Liver (tissue), 9 donors: Measurements from ENCODE around the gene CACNA1H. TPM values are rescaled to one million over a fixed set of nuclear protein-coding genes. Genes with fewer than 3 reads are reported as not detected.

Experiments used
- DNase-seq: peaks from one replicate; pipeline ENCODE4 v3.0.0-alpha.2; 2017; ENCODE audit warnings: low spot score
- H3K27ac ChIP-seq, 2 donors: one replicate each; pipeline ENCODE4 v1.7.0; 2013; ENCODE audit warnings: inconsistent platforms in 2 of 2, low read length in 2 of 2, control low read depth in 1 of 2, low read depth in 1 of 2, mild to moderate bottlenecking in 1 of 2
- H3K27me3 ChIP-seq, 4 donors: one replicate each; pipeline versions ENCODE4 v1.6.1 to v1.7.0; 2013; ENCODE audit warnings: low read length in 3 of 4, inconsistent platforms in 1 of 4, mild to moderate bottlenecking in 1 of 4, moderate library complexity in 1 of 4; ENCODE audit not compliant: control insufficient read depth in 4 of 4, insufficient read depth in 4 of 4
- H3K36me3 ChIP-seq, 4 donors: one replicate each; pipeline versions ENCODE4 v1.6.1 to v1.7.0; 2013; ENCODE audit warnings: low read length in 3 of 4, mild to moderate bottlenecking in 3 of 4, low read depth in 1 of 4, moderate library complexity in 1 of 4; ENCODE audit not compliant: control insufficient read depth in 4 of 4, insufficient read depth in 3 of 4
- H3K4me1 ChIP-seq, 4 donors: one replicate each; pipeline versions ENCODE4 v1.6.1 to v1.7.0; 2013; ENCODE audit warnings: low read length in 3 of 4, mild to moderate bottlenecking in 3 of 4, moderate library complexity in 1 of 4; ENCODE audit not compliant: control insufficient read depth in 4 of 4, insufficient read depth in 4 of 4
- H3K4me3 ChIP-seq, 3 donors: one replicate each; pipeline versions ENCODE4 v1.6.1 to v1.7.0; 2013; ENCODE audit warnings: low read length in 3 of 3, control low read depth in 1 of 3, low read depth in 1 of 3, mild to moderate bottlenecking in 1 of 3
- H3K9ac ChIP-seq, 2 donors: one replicate each; pipeline ENCODE4 v1.7.0; 2013; ENCODE audit warnings: low read length in 2 of 2, mild to moderate bottlenecking in 2 of 2, moderate library complexity in 2 of 2, control low read depth in 1 of 2, low read depth in 1 of 2
- H3K9me3 ChIP-seq, 4 donors: one replicate each; pipeline versions ENCODE4 v1.6.1 to v1.7.0; 2013; ENCODE audit warnings: low read length in 3 of 4; ENCODE audit not compliant: control insufficient read depth in 4 of 4
- ATF3 ChIP-seq: IDR thresholded peaks from 2 replicates; pipeline ENCODE4 v1.6.1; 2016; ENCODE audit warnings: antibody characterized with exemption
- EGR1 ChIP-seq, 2 donors: IDR thresholded peaks; 2 replicates each; pipeline ENCODE4 v1.6.1; 2016 to 2018; ENCODE audit warnings: antibody characterized with exemption in 2 of 2, low read depth in 2 of 2
- FOXA1 ChIP-seq: IDR thresholded peaks from 2 replicates; pipeline ENCODE4 v1.6.1; 2016; ENCODE audit warnings: antibody characterized with exemption
- GABPA ChIP-seq, 2 donors: IDR thresholded peaks in 1 of 2; conservative IDR thresholded peaks in 1 of 2; 2 replicates each; pipeline ENCODE4 v1.6.1; 2016; ENCODE audit warnings: antibody characterized with exemption in 2 of 2, mild to moderate bottlenecking in 1 of 2, moderate library complexity in 1 of 2
- HNF4A ChIP-seq, 2 donors: conservative IDR thresholded peaks; 2 replicates each; pipeline ENCODE4 v1.6.1; 2016; ENCODE audit warnings: antibody characterized with exemption in 2 of 2, mild to moderate bottlenecking in 2 of 2
- HNF4G ChIP-seq: IDR thresholded peaks from 2 replicates; pipeline ENCODE4 v1.6.1; 2016; ENCODE audit warnings: antibody characterized with exemption
- JUND ChIP-seq, 2 donors: IDR thresholded peaks; 2 replicates each; pipeline ENCODE4 v1.6.1; 2016; ENCODE audit warnings: antibody characterized with exemption in 2 of 2
- MAX ChIP-seq: IDR thresholded peaks from 2 replicates; pipeline ENCODE4 v1.6.1; 2016; ENCODE audit warnings: antibody characterized with exemption
- NR2F2 ChIP-seq: IDR thresholded peaks from 2 replicates; pipeline ENCODE4 v1.6.1; 2016; ENCODE audit warnings: antibody characterized with exemption
- RAD21 ChIP-seq, 2 donors: IDR thresholded peaks; 2 replicates each; pipeline ENCODE4 v1.6.1; 2016; ENCODE audit warnings: antibody characterized with exemption in 2 of 2, mild to moderate bottlenecking in 2 of 2
- RXRA ChIP-seq, 2 donors: IDR thresholded peaks; 2 replicates each; pipeline ENCODE4 v1.6.1; 2017 to 2018; ENCODE audit warnings: antibody characterized with exemption in 2 of 2, mild to moderate bottlenecking in 1 of 2
- SP1 ChIP-seq: IDR thresholded peaks from 2 replicates; pipeline ENCODE4 v1.6.1; 2018; ENCODE audit warnings: antibody characterized with exemption, mild to moderate bottlenecking
- TAF1 ChIP-seq: conservative IDR thresholded peaks from 2 replicates; pipeline ENCODE4 v1.6.1; 2016; ENCODE audit warnings: antibody characterized with exemption, mild to moderate bottlenecking
- YY1 ChIP-seq: IDR thresholded peaks from 2 replicates; pipeline ENCODE4 v1.6.1; 2016; ENCODE audit warnings: antibody characterized with exemption, mild to moderate bottlenecking
- ZBTB33 ChIP-seq: IDR thresholded peaks from 2 replicates; pipeline ENCODE4 v1.6.1; 2016; ENCODE audit warnings: antibody characterized with exemption
- WGBS: extraction: QIAGEN DNeasy Blood & Tissue Kit; methylation state at CpG from one replicate; pipeline ENCODE4 v1.1.7; 2013; 5-methylcytosine and 5-hydroxymethylcytosine counted together
- polyA plus RNA-seq, 2 donors: library from polyadenylated mRNA; stranded (reverse) in 1 of 2; unstranded in 1 of 2; fragments of 200-250 nt in 1 of 2; fragments of >200 nt in 1 of 2; fragmentation: Nextera tagmentation in 1 of 2; extraction: Ambion mirVana in 1 of 2; gene quantifications; one replicate each; pipeline versions ENCODE4 v1.2.1 to v1.2.3, GENCODE V29; 2013 to 2015
- total RNA-seq, 2 donors: library from RNA; depleted of rRNA; stranded (reverse); fragments of >200 nt; gene quantifications; one replicate each; pipeline ENCODE4 v1.2.3, GENCODE V29; 2014
- TF ChIP-seq, protein P1 (sequence below): IDR thresholded peaks from 2 replicates; pipeline ENCODE4 v1.6.1; 2016; ENCODE audit warnings: antibody characterized with exemption, mild to moderate bottlenecking
- TF ChIP-seq, protein P2 (sequence below): fragments of 150-350 bp; IDR thresholded peaks from 2 replicates; pipeline ENCODE4 v1.5.1; 2017; ENCODE audit warnings: improper control_type of control experiment, low read depth, low read length; ENCODE audit not compliant: missing input control
- donor health status: healthy.
- donor health status: healthy.
- donor health status: healthy.
- donor health status: healthy.
- donor health status: healthy.

The CACNA1H gene
- total and polyA plus RNA-seq, 4 donors, result 0.21 to 8.5 (median 6.1) TPM

DNA sequence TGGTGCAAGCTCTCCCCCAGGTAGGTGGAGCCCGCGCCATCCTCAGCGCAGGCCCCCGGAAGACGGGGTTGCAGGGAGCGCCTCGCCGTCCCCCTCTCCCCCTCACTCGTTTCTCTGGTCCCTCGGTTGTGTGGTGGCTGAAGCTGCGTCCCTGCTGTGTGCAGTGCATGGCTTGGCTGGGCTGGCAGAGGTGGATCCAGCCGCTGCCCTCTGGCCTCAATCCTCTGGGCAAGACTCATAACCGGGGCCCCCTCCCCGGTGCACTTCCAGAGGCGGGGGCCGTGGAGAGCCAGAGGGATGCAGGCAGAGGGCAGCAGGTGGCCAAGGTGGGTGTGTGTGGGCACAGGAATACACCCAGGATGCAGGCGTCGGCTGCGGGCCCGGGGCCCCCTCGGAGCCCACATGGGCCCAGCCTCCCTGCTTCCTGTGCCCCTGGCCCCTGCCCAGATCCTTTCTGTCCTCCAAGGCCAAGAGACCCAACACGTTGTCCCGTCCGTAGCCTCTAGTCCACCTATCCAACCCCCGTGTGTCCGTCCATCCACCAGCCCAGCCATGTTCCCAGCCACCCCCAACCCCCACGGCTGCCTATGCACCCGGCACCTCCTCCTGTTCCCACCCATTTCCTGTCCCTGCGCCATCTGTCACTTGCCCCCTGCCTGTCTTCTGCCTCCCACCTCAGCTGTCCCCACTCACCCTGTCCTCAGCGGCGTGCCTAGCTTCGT, 62.8 kb downstream of the CACNA1H start (continued):
- TF ChIP-seq, protein P1, sequence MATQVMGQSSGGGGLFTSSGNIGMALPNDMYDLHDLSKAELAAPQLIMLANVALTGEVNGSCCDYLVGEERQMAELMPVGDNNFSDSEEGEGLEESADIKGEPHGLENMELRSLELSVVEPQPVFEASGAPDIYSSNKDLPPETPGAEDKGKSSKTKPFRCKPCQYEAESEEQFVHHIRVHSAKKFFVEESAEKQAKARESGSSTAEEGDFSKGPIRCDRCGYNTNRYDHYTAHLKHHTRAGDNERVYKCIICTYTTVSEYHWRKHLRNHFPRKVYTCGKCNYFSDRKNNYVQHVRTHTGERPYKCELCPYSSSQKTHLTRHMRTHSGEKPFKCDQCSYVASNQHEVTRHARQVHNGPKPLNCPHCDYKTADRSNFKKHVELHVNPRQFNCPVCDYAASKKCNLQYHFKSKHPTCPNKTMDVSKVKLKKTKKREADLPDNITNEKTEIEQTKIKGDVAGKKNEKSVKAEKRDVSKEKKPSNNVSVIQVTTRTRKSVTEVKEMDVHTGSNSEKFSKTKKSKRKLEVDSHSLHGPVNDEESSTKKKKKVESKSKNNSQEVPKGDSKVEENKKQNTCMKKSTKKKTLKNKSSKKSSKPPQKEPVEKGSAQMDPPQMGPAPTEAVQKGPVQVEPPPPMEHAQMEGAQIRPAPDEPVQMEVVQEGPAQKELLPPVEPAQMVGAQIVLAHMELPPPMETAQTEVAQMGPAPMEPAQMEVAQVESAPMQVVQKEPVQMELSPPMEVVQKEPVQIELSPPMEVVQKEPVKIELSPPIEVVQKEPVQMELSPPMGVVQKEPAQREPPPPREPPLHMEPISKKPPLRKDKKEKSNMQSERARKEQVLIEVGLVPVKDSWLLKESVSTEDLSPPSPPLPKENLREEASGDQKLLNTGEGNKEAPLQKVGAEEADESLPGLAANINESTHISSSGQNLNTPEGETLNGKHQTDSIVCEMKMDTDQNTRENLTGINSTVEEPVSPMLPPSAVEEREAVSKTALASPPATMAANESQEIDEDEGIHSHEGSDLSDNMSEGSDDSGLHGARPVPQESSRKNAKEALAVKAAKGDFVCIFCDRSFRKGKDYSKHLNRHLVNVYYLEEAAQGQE, result no peak
- TF ChIP-seq HNF4A (conservative IDR thresholded peaks at IDR 0.05) (no peak), GABPA (IDR thresholded peaks at IDR 0.05 in 1 of 2, conservative IDR thresholded peaks at IDR 0.05 in 1 of 2) (no peak)

DNA sequence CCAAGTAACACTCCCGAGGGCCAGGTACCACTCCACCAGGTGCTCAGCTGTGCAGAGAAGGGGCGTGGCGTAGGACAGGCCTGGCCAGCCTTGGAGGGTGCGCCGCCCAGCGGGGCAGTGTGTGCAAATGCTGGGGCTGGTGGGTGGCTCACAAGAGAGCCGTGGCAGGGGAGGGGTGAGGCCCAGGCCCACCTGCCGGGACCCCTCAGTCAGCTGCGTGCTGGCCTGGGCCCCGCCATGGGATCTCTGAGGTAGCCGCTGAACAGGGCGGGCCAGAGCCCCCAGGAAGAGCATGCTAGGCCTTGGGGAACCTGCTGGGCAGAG, 63.4 kb downstream of the CACNA1H start:
- Histone ChIP-seq H3K9ac (no peak overlapping the region), H3K9me3 (no peaks in the 10 kb centered on the region), H3K36me3 (peaks cover 0 to 72% (median 18%) of the 10 kb centered on the region in 4 donors), H3K4me3 (no peak overlapping the region), H3K4me1 (no peaks in the 10 kb centered on the region), H3K27ac (no peak overlapping the region), H3K27me3 (no peaks in the 10 kb centered on the region)
- DNase-seq, result no peak
- TF ChIP-seq RAD21 (IDR thresholded peaks at IDR 0.05) (no peak), FOXA1 (no peak), TAF1 (no peak), ZBTB33 (no peak), SP1 (no peak), ATF3 (no peak), EGR1 (IDR thresholded peaks at IDR 0.05; ENCODE audit: low read depth in 2 of 2) (no peak), YY1 (no peak), HNF4A (conservative IDR thresholded peaks at IDR 0.05) (no peak), JUND (IDR thresholded peaks at IDR 0.05) (no peak), MAX (no peak), RXRA (IDR thresholded peaks at IDR 0.05) (no peak), NR2F2 (no peak), GABPA (IDR thresholded peaks at IDR 0.05 in 1 of 2, conservative IDR thresholded peaks at IDR 0.05 in 1 of 2) (no peak), HNF4G (no peak)
- TF ChIP-seq, protein P2, sequence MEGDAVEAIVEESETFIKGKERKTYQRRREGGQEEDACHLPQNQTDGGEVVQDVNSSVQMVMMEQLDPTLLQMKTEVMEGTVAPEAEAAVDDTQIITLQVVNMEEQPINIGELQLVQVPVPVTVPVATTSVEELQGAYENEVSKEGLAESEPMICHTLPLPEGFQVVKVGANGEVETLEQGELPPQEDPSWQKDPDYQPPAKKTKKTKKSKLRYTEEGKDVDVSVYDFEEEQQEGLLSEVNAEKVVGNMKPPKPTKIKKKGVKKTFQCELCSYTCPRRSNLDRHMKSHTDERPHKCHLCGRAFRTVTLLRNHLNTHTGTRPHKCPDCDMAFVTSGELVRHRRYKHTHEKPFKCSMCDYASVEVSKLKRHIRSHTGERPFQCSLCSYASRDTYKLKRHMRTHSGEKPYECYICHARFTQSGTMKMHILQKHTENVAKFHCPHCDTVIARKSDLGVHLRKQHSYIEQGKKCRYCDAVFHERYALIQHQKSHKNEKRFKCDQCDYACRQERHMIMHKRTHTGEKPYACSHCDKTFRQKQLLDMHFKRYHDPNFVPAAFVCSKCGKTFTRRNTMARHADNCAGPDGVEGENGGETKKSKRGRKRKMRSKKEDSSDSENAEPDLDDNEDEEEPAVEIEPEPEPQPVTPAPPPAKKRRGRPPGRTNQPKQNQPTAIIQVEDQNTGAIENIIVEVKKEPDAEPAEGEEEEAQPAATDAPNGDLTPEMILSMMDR, result no peak
- WGBS, result 90% methylated on average over 12 of the region's 12 CpGs
